Measurements from ENCODE around the gene PHF10.

Gene PHF10

GRCh38 chr6:169752074-169752623, 27.8 kb upstream of the PHF10 start:
- H3K27me3 ChIP-seq (ENCODE audit: insufficient read depth, poor library complexity, severe bottlenecking) = no peaks in the 10 kb centered on the region
- peak overlapping the region; percentile 79 for H3K4me3 ChIP-seq (replicated peaks; ENCODE audit: insufficient read depth, low read length)
- peak overlapping the region; percentile 90 for H3K27ac ChIP-seq (replicated peaks)
- TF ChIP-seq GABPA (IDR thresholded peaks at IDR 0.05; ENCODE audit: low read depth) (no peak), REST (IDR thresholded peaks at IDR 0.05; ENCODE audit: insufficient replicate concordance, low read depth) (no peak), SPI1 (IDR thresholded peaks at IDR 0.05; ENCODE audit: borderline replicate concordance, low read depth) (no peak), POLR2AphosphoS5 (IDR thresholded peaks at IDR 0.05; ENCODE audit: low read depth) (no peak), CTCF (IDR thresholded peaks at IDR 0.05; ENCODE audit: insufficient read depth, low read length) (no peak)
- peak in 1 of 2 experiments; percentile 16 for DNase-seq (ENCODE audit: low read depth in 1 of 2, low spot score in 1 of 2)

- TF ChIP-seq GABPA (IDR thresholded peaks at IDR 0.05; ENCODE audit: low read depth) (peak; percentile 79), SPI1 (IDR thresholded peaks at IDR 0.05; ENCODE audit: borderline replicate concordance, low read depth) (peak; percentile 84; the same call in 1 of the 2 replicates), REST (IDR thresholded peaks at IDR 0.05; ENCODE audit: insufficient replicate concordance, low read depth) (no peak), POLR2AphosphoS5 (IDR thresholded peaks at IDR 0.05; ENCODE audit: low read depth) (peak; percentile 92), CTCF (IDR thresholded peaks at IDR 0.05; ENCODE audit: insufficient read depth, low read length) (no peak)
- Histone ChIP-seq H3K27ac (replicated peaks) (peak within 1 kb of the TSS; percentile 90), H3K27me3 (ENCODE audit: insufficient read depth, poor library complexity, severe bottlenecking) (no peaks in the 10 kb centered on the region), H3K4me3 (replicated peaks; ENCODE audit: insufficient read depth, low read length) (peak within 1 kb of the TSS; percentile 79)
- peak; percentile 83 to 92 for DNase-seq (ENCODE audit: low read depth in 1 of 2, low spot score in 1 of 2)
Observed at GRCh38 chr6:169751242-169752073, 27.2 kb upstream of the PHF10 start, which contains the start of the genes DYNLT2 and ERMARD. TSS of gene DYNLT2 (minus strand) at chr6:169751572. CDS start at chr6:169751458, 114 bp downstream. TSS of gene ERMARD (plus strand) at chr6:169751622. CDS start at chr6:169751658, 36 bp downstream.

GRCh38 chr6:169746556-169746955, 22.3 kb upstream of the PHF10 start:
- TF ChIP-seq SPI1 (IDR thresholded peaks at IDR 0.05; ENCODE audit: borderline replicate concordance, low read depth) = no peak
- no peak for TF ChIP-seq POLR2AphosphoS5 (IDR thresholded peaks at IDR 0.05; ENCODE audit: low read depth)
- no peak for TF ChIP-seq GABPA (IDR thresholded peaks at IDR 0.05; ENCODE audit: low read depth)
- no peak for TF ChIP-seq CTCF (IDR thresholded peaks at IDR 0.05; ENCODE audit: insufficient read depth, low read length)
- TF ChIP-seq REST (IDR thresholded peaks at IDR 0.05; ENCODE audit: insufficient replicate concordance, low read depth) = no peak
- DNase-seq (ENCODE audit: low read depth in 1 of 2, low spot score in 1 of 2) = no peak
- H3K27me3 ChIP-seq (ENCODE audit: insufficient read depth, poor library complexity, severe bottlenecking) = no peaks in the 10 kb centered on the region
- H3K27ac ChIP-seq (replicated peaks) = no peak overlapping the region
- H3K4me3 ChIP-seq (replicated peaks; ENCODE audit: insufficient read depth, low read length) = no peak overlapping the region

Data from HL-60 (cell line).